Hematopoietic multipotent progenitor cell treated with erythropoietin and hydrocortisone succinate and interleukin-3 and kit ligand, for 17 days (in vitro differentiated cells): Measurements from ENCODE around the gene G3BP2.
"Not testable (repeated sequence)": the region's sequence is repeated elsewhere in the genome, so short reads cannot be mapped to it uniquely, and the experiment has no call there.

Experiments
- DNase-seq: peaks from one replicate; pipeline ENCODE4 v3.0.0-alpha.2; 2015; ENCODE audit warnings: low spot score

G3BP2 gene

DNA sequence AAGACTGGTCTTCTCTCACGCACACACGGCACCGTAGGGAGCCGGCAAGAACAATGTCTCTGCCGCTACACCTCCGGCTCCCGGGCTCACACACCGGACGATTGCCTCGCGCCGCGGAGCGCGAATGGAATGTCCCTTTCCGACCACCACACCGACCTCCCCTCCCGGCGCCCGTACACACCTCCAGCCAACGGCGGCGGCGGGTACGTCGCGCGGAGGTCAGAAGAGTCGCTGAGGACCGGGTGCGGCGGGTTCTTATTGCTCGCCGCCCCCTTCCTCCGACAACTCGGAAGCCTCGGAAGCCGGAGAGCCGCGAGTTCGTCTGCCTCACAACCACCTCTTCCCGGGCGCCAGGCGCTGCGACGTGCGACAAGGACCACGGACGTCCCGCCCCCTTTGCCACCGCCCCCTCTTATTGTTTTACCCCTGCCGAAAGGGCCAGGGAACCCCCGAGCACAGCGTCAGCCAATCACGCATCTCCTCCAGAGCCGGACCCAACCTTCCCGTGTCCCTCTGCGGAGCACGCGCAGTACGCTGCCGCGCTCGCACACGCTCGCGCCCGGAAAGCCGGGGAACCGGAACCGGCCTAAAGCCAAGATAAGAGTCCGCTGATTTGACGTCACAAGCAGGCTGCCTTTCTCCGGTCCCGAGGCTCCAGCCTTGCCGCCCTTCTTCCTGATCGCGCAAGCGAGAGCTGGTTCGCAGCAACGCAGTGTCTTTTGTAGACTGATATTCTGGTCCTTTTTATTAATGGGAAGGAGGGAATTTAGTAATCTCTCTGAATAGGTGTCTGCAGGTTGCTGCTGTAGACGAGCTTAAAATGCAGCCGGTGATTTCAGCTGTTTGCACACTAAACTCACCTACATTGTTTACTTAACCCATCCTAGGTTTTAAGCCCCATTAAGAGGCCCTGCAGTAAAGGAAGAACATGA is at the start of gene G3BP2:
G3BP2 (minus strand) TSS at position 385 of the 932 bp plus-strand sequence. CDS start 11,386 bp downstream, outside the sequence.
- DNase-seq: peak; percentile 97

- DNase-seq: no peak
These were observed 49.2 kb upstream of the G3BP2 start for GRCh38 chr4:75722417-75722816.

DNA sequence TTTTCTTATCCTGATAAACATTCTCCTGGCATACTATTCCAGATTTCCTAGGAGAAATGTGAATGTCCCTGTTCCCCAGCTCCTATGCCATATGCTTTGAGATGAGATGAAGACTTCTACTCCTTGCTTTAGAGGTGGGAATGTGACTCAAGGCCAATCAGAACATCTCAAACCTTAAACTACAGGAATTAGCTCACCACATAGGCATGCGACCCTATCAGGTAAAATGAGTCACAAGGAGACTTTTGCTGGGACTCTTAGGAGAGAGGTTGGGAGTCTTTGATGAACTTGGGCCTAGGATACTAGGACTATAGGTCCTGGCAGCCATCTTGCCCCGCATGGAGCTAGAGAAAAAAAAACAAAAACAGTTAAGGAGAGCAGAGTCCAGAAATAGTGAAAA is 45.3 kb upstream of the G3BP2 start:
- no peak for DNase-seq

- DNase-seq: no peak
These were observed 44.2 kb upstream of the G3BP2 start for GRCh38 chr4:75717408-75717807.

- DNase-seq: not testable (repeated sequence)
These were observed 42.8 kb upstream of the G3BP2 start for GRCh38 chr4:75716054-75716453.

DNA sequence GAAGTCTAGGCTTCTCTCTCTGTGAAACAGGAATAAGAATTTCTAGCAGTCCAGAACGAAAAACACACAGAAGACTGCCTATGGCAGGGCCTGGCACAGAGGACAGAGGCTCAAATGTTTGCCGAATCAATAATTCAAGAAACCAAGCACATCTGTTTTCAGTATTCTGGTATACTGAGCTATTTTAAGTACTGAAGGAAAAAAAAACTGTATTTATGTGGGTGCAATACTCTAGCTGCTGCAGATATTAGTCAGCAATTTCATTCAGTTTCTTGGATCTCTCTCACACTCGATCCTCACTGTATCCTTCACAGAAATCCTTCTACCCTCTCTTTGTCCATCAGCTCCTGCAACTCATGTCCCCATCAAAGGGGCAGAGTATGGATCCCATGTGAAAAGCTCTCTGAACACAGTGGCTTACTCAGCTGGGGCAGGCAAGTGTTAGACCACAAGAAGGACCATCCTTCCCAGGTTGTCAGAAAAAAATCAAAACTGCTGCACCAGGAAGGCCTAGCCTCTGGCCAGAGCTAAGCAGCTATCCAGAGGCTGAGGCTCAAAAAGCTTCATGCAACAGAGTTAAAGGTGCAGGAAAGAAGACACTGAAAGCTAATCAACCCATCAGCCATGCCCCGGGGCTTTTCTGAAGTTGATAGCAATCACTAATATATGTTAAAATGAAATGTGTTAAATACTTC is 42.0 kb upstream of the G3BP2 start:
- DNase-seq: no peak

- no peak for DNase-seq
These were observed 41.5 kb upstream of the G3BP2 start for GRCh38 chr4:75714704-75715103.

GRCh38 chr4:75714011-75714410 is 40.8 kb upstream of the G3BP2 start:
- no peak for DNase-seq

DNA sequence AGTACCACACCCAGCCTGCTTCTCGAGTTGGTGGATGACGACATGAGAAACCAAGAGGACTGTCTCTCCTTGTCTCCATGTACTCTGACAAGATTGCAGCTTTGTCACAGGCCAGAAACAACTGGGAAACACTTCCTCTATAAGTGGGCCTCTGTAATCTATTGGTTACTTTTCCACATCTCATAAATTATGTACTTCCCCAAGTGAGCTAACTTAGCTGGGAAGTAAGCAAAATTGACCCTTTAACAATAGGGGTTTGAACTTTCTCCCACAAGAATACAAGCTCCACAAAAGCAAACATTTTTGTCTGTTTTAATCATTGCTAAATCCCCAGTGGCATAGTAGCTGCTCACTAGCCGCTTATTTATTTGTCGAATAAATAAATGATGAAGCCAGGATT is 37.0 kb upstream of the G3BP2 start:
- DNase-seq: no peak

DNA sequence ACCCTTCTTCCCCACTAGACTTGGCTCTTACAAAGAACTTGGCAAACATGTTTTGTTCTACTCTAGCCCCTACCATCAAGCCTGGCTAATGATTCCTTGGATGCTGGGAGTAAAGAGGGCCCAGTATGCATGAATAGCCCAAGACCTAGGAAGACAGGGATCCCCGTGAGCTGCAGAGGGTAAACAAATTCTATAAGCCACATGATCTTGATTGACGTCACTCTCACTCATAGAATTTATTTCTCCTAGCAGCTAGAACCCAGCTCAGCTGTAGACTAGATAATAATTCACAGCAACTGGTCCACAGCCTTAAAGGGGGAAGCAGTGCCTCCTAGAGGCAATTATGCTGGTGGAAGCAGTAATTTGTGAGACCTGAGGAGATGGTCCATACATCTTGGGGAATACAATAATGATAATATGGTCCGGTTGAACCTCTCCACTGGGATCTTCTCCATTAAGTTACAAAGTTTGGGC is 35.0 kb upstream of the G3BP2 start:
- peak; percentile 66 for DNase-seq

DNA sequence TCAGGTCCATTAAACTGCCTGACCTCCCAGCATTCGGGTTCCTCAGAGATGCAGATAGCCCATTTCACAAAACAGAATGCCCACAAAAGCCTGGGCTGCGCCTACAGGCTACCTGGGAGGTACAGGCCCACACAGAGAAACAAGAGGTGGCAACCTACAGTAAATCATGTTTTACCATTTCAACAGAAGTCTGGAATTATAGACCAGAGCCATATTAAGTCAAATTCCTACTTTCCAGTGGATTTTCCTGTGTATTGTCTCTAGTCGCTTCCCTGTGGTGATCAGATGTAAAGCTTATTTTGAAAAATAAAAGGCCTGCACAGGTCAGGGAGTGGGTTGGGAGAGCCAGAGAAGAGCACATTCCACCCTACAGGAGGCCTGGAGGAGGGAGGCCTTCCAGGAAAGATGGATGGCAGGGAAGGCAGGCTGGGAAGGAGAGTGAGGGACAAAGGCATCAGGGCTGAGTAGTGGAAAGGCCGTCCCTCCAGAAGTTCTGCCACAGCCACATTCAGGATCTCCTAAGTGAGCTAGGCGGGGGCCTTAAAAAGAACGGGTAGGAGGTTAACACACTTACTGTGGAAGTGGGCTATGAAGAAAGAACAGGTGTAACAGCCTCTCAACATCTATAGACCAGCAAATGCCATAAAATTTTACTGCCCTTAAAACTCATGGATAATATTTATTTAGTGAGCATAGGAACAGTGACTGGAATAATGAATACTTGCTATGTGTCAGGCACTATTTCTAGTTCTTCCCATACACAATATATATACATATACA is 32.2 kb upstream of the G3BP2 start:
- no peak for DNase-seq

- no peak for DNase-seq
These were observed 29.8 kb upstream of the G3BP2 start for GRCh38 chr4:75702919-75703411.

DNA sequence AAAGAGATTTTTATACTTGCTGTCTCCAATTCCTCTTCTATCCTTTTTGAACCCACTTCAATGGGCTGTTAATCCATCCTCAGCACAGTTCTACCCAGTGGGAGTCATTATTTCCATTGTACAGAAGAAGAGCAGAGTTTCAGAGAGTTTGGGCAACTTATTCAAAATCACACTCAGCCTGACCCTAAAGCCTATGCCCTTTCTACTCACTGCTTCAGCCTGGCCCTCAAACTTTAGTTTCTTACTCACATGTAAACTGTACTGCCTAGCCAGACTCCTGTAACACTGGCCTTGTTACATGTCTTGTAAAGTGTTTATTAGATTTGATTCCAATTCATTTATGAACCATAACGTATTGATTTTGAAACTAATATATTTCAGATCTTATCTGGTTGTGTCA is 26.1 kb upstream of the G3BP2 start:
- no peak for DNase-seq

GRCh38 chr4:75698963-75699228 is 25.7 kb upstream of the G3BP2 start:
- DNase-seq: no peak

GRCh38 chr4:75698162-75698962 is 25.2 kb upstream of the G3BP2 start:
- no peak for DNase-seq

- DNase-seq: no peak
These were observed 23.4 kb upstream of the G3BP2 start for GRCh38 chr4:75696581-75696980.

- no peak for DNase-seq
These were observed 22.9 kb upstream of the G3BP2 start for GRCh38 chr4:75696071-75696470.

DNA sequence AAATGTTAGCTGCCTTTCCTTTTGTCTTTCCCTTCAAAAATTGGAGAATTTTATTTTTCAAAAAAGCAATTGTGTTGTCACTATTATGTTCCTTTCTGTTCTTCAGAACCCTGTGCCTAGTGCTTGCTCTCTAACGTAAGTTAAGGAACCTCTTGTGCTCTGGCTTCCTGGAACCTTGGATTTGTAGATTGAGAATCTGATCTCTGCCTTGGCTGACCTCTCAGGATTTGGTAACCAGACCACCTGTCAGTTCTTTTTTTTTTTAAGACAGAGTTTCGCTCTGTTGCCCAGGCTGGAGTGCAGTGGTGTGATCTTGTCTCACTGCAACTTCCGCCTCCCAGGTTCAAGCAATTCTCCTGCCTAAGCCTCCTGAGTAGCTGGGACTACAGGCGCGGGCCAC is 18.9 kb upstream of the G3BP2 start:
- DNase-seq: not testable (repeated sequence)

- DNase-seq: not testable (repeated sequence)
These were observed 13.9 kb upstream of the G3BP2 start for GRCh38 chr4:75687125-75687524.

DNA sequence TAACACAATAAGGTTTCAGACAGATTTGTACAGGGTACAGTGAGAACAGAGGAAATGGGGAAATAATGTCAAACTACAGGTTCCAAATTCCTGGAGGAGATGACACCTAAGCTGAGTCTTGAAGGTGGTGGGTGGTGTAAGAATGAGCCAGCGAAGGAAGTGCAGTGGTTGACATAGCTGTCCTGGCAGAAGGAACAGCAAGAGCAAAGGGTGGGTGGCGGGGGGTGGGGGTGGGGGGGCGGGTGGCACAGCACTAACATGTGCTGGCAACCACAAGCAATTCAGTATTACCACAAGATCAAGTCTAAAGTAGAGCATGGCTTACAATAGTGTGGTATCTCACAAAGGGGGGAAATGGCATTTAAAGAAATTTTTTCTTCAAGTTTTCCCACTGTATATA is 13.1 kb upstream of the G3BP2 start:
- no peak for DNase-seq

DNA sequence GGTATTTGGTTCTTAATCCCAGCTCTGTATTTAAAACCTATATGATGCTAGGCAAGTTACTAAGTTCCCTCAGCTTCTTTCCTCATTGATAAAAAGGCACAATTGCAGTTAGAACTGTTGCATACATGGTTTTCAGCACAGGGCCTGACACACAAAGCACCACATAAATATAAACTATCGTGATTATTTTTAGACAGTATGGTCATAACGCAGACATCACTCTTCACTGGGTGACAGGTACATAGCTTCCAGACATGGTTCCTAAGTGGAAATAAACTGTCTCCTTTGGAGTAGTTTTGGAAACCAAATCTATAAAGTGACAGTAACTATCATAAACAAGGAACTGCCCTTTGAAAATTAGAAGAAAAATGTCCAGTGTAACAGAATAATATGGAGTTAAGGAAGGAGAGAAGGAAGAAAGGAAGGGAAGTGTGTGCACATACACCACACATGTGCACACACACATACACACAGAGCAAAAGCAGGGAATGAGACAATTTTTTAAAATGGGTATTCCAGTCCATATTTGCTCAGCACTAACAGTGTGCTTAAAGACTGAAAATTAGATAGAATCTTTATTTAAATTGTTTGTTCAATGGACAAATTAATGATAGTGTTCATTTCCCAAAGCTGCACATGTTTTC is 12.5 kb upstream of the G3BP2 start:
- no peak for DNase-seq
